HepG2 (cell line): Measurements from ENCODE around the gene CENPB. TPM values are rescaled to one million over a fixed set of nuclear protein-coding genes. Genes with fewer than 3 reads are reported as not detected.

Experiments
- ATAC-seq: fragments of 200-7000 bp; cut with Tn5 transposase; 3 replicates; pipeline ENCODE4 v1.9.1; 2020; ENCODE audit warnings: mild to moderate bottlenecking, moderate library complexity
- BruUV-seq: library from RNA; stranded (reverse); fragments of 400-500 nt; replicated peaks from 2 replicates; lab custom pipeline; 2021; lab: Mats Ljungman, UMichigan
- CTCF ChIA-PET: fragments of 300-600 bp; formaldehyde crosslinking; extraction: SDS; loops from one replicate; lab custom pipeline; 2021; ENCODE audit warnings: low total read pairs, inconsistent platforms, low intra/inter-chr PET ratio; lab: Yijun Ruan, JAX
- POLR2A ChIA-PET: fragments of 350-600 bp; sonication (Branson Sonifier 250); formaldehyde crosslinking; loops from one replicate; lab custom pipeline; 2020; ENCODE audit warnings: antibody characterized with exemption, inconsistent platforms; lab: Yijun Ruan, JAX
- DNase-seq: peaks from one replicate; pipeline ENCODE4 v3.0.0-alpha.2; 2015; ENCODE audit warnings: low spot score
- FAIRE-seq: peaks from 3 replicates; lab custom pipeline; 2011; peaks lifted over from hg19 to GRCh38; lab: Jason Lieb, UNC
- H2AFZ ChIP-seq: one replicate; pipeline ENCODE4 v1.6.1; 2011; ENCODE audit warnings: low read length, inconsistent platforms
- H3K27ac ChIP-seq: fragments of 300-600 bp; 3 replicates; pipeline ENCODE4 v1.8.0; 2011; ENCODE audit warnings: mixed run types, mild to moderate bottlenecking, mixed read lengths, low read length, inconsistent platforms; ENCODE audit not compliant: insufficient read depth; ENCODE audit errors: extremely low read length
- H3K27me3 ChIP-seq, 2 experiments: fragments of 200-600 bp in 1 of 2; 2 replicates in 1 of 2; 3 replicates in 1 of 2; pipeline versions ENCODE4 v1.6.0 to v1.8.0; 2011; ENCODE audit warnings: low read length in 2 of 2, mild to moderate bottlenecking in 2 of 2, moderate library complexity in 2 of 2, inconsistent platforms in 1 of 2; ENCODE audit not compliant: insufficient read depth in 2 of 2, control insufficient read depth in 1 of 2
- H3K36me3 ChIP-seq, 2 experiments: fragments of 200-600 bp in 1 of 2; replicated peaks in 1 of 2; 2 replicates in 1 of 2; 3 replicates in 1 of 2; pipeline versions ENCODE4 v1.5.1 to v1.8.0; 2011; ENCODE audit warnings: low read length in 2 of 2, inconsistent platforms in 1 of 2; ENCODE audit not compliant: insufficient read depth in 2 of 2, control insufficient read depth in 1 of 2
- H3K4me1 ChIP-seq: 2 replicates; pipeline ENCODE4 v1.5.1; 2012; ENCODE audit warnings: low read length, inconsistent platforms; ENCODE audit not compliant: insufficient read depth
- H3K4me2 ChIP-seq: 2 replicates; pipeline ENCODE4 v1.6.0; 2011; ENCODE audit warnings: low read depth, low read length, inconsistent platforms
- H3K4me3 ChIP-seq, 3 experiments: fragments of 200-600 bp in 1 of 3; sonication (generic), shearing (Covaris generic) in 1 of 3; replicated peaks in 1 of 3; 2 replicates each; pipeline ENCODE4 v1.5.1; 2011 to 2016; ENCODE audit warnings: low read length in 3 of 3, inconsistent platforms in 2 of 3, low read depth in 2 of 3, mild to moderate bottlenecking in 2 of 3, control low read depth in 1 of 3, mixed read lengths in 1 of 3; ENCODE audit not compliant: insufficient read depth in 1 of 3
- H3K79me2 ChIP-seq: one replicate; pipeline ENCODE4 v1.6.1; 2011; ENCODE audit warnings: low read length, inconsistent platforms; ENCODE audit not compliant: insufficient read depth
- H3K9ac ChIP-seq: 2 replicates; pipeline ENCODE4 v1.6.0; 2011; ENCODE audit warnings: mild to moderate bottlenecking, low read depth, low read length, inconsistent platforms; ENCODE audit not compliant: insufficient read depth
- H3K9me3 ChIP-seq: 2 replicates; pipeline ENCODE4 v1.5.1; 2012; ENCODE audit warnings: mild to moderate bottlenecking, low read length
- H4K20me1 ChIP-seq: 2 replicates; pipeline ENCODE4 v1.6.0; 2011; ENCODE audit warnings: inconsistent platforms, mild to moderate bottlenecking, low read length, moderate library complexity; ENCODE audit not compliant: insufficient read depth
- BHLHE40 ChIP-seq: IDR thresholded peaks from 2 replicates; pipeline ENCODE4 v1.6.1; 2011; ENCODE audit warnings: low read length, improper control_type of control experiment
- GATAD2A ChIP-seq: IDR thresholded peaks from 2 replicates; pipeline ENCODE4 v1.6.1; 2016
- REST ChIP-seq, 2 experiments: IDR thresholded peaks; 2 replicates each; pipeline ENCODE4 v1.6.1; 2011 to 2012; ENCODE audit warnings: low read length in 2 of 2, borderline replicate concordance in 1 of 2, low read depth in 1 of 2, mild to moderate bottlenecking in 1 of 2, moderate library complexity in 1 of 2
- SALL1 ChIP-seq: sonication (generic); formaldehyde crosslinking; IDR thresholded peaks from 2 replicates; pipeline ENCODE4 v1.8.0; 2022; ENCODE audit warnings: mild to moderate bottlenecking, missing genetic modification reagents
- SP4 ChIP-seq: sonication (generic); formaldehyde crosslinking; IDR thresholded peaks from 2 replicates; pipeline ENCODE4 v1.8.1; 2023; ENCODE audit warnings: mild to moderate bottlenecking, missing genetic modification reagents
- SP5 ChIP-seq: IDR thresholded peaks from 2 replicates; pipeline ENCODE4 v1.6.1; 2016; ENCODE audit warnings: low read depth, borderline replicate concordance
- STAG1 ChIP-seq: sonication (generic); formaldehyde crosslinking; IDR thresholded peaks from 2 replicates; pipeline ENCODE4 v1.4.0; 2020; ENCODE audit warnings: missing genetic modification reagents
- YEATS4 ChIP-seq: sonication (generic); formaldehyde crosslinking; IDR thresholded peaks from 2 replicates; pipeline ENCODE4 v1.4.0; 2020; ENCODE audit warnings: missing genetic modification reagents, borderline replicate concordance
- ZNF354B ChIP-seq: sonication (generic); formaldehyde crosslinking; IDR thresholded peaks from 2 replicates; pipeline ENCODE4 v1.8.0; 2022; ENCODE audit warnings: mild to moderate bottlenecking, missing genetic modification reagents
- ZNF598 ChIP-seq: sonication (generic); formaldehyde crosslinking; IDR thresholded peaks from 2 replicates; pipeline ENCODE4 v1.5.1; 2020; ENCODE audit warnings: mild to moderate bottlenecking, missing genetic modification reagents, borderline replicate concordance
- ZNF883 ChIP-seq: sonication (generic); formaldehyde crosslinking; IDR thresholded peaks from 2 replicates; pipeline ENCODE4 v1.5.1; 2020; ENCODE audit warnings: mild to moderate bottlenecking, missing genetic modification reagents; ENCODE audit errors: not compliant biosample characterization
- WGBS: methylation state at CpG from one replicate; pipeline ENCODE4 v1.1.6; 2017; ENCODE audit warnings: low lambda C conversion rate; 5-methylcytosine and 5-hydroxymethylcytosine counted together
- in situ Hi-C: cut with HindIII; loops from 2 replicates; pipeline ENCODE4 v1.10.0; 2017; ENCODE audit warnings: low pct_unique_long_range_greater_than_20kb; ENCODE audit not compliant: extremely low pct_ligation_motif_present
- intact Hi-C: fragments of 100-400 bp; cut with micrococcal nuclease; formaldehyde crosslinking; loops from one replicate; pipeline ENCODE4 v1.10.0; 2022; ENCODE audit not compliant: unreplicated experiment
- polyA plus RNA-seq, 8 experiments: library from polyadenylated mRNA; depleted of rRNA in 3 of 8; stranded (reverse) in 7 of 8; unstranded in 1 of 8; fragments of >200 nt; fragmentation: Illumina TruSeq in 4 of 8; extraction: Trizol in 4 of 8; gene quantifications; 2 replicates each; pipeline versions ENCODE4 v1.2.1 to v1.2.3, GENCODE V29; 2011 to 2016; ENCODE audit warnings: low read depth in 4 of 8, missing spikeins in 1 of 8, mixed read lengths in 1 of 8; ENCODE audit not compliant: insufficient read depth in 1 of 8
- total RNA-seq, 5 experiments: library from RNA; depleted of rRNA; stranded (reverse); fragments of >200 nt; fragmentation: Illumina TruSeq; extraction: Trizol; gene quantifications; 2 replicates each; pipeline ENCODE4 v1.2.3, GENCODE V29; 2016; ENCODE audit warnings: low read depth in 1 of 5
- TF ChIP-seq, protein P1 (sequence below): IDR thresholded peaks from 2 replicates; pipeline ENCODE4 v1.6.1; 2018; ENCODE audit warnings: missing genetic modification reagents

Gene CENPB
- total and polyA plus RNA-seq, 2 of the 13 experiments (the other 11 are each of a cell fraction or from before 2014, with no cell fraction given) = 10.4 to 54.5 TPM

DNA sequence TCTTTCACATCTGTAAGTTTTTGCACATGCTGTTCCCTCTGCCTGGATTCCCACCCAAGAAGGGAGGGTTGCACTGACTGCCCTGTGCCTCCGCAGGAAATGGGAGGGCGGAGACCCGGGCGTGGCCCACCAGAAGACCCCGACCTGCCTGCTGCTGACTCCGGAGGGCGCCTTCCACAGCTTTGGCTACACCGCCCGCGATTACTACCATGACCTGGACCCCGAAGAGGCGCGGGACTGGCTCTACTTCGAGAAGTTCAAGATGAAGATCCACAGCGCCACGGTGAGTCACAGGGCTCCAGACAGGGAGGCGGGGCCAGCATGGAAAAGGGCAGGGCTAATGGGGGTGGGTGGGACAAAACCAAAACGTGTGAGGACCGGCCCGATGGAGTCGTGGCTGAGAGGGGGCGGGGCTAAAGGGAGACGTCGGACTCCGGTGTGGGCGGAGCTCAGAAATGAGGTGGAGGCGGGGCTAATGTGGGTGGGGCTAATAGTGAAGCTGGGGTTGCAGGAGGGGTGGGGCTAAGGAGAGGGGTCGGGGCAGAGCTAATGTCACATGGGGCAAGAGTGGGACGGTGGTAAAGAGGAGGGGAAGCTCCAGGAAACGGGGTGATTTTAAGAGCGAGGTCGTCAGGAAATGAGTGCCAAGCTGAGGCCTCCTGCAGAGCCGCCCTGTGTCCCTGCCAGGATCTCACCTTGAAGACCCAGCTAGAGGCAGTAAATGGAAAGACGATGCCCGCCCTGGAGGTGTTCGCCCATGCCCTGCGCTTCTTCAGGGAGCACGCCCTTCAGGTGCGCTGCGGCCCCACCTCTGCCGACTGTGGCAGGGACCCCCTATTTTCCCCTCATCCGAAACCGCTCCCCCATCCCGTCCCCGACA is 41.5 kb downstream of the CENPB start:
- WGBS = 27% methylated on average over 45 of the region's 45 CpGs
- Histone ChIP-seq H4K20me1 (no peaks in the 10 kb centered on the region), H3K27ac (no peak overlapping the region), H3K79me2 (no peaks in the 10 kb centered on the region), H2AFZ (no peak overlapping the region), H3K27me3 (peaks cover 10 to 47% of the 10 kb centered on the region in 2 experiments; a peak in 4 of 5 replicates), H3K9ac (no peak overlapping the region), H3K36me3 (no peaks in the 10 kb centered on the region), H3K4me3 (peak overlapping the region; percentile 29 to 64 (median 32)), H3K4me1 (peaks cover 61% of the 10 kb centered on the region), H3K4me2 (peak overlapping the region; percentile 69), H3K9me3 (no peaks in the 10 kb centered on the region)
- intact Hi-C loops = no loop called here
- in situ Hi-C loops = no loop called here
- FAIRE-seq = no peak
- ChIA-PET POLR2A (interaction anchor here (0.6 to 2.3 kb wide), 10 partner anchors 9 to 86 kb away, joined by 3 to 10 read pairs (median 4); partner anchors contain the start of genes ADISSP, AP5S1 and SPEF1), CTCF (no interaction called here)
- no TSS peak for BruUV-seq
- peak; percentile 16 for ATAC-seq
- peak; percentile 74 for DNase-seq
- TF ChIP-seq SALL1 (CRISPR knock-in tag) = peak; percentile 6; the same call in 1 of the 2 replicates
- TF ChIP-seq, protein P1, sequence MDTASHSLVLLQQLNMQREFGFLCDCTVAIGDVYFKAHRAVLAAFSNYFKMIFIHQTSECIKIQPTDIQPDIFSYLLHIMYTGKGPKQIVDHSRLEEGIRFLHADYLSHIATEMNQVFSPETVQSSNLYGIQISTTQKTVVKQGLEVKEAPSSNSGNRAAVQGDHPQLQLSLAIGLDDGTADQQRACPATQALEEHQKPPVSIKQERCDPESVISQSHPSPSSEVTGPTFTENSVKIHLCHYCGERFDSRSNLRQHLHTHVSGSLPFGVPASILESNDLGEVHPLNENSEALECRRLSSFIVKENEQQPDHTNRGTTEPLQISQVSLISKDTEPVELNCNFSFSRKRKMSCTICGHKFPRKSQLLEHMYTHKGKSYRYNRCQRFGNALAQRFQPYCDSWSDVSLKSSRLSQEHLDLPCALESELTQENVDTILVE (CRISPR knock-in tag) = no peak
- TF ChIP-seq YEATS4 (CRISPR knock-in tag) = 0 out of 2 replicates have a peak, but pooled peaks have one; percentile 15
- TF ChIP-seq ZNF354B = no peak
- peak; percentile 20; the same call in 1 of the 2 replicates for TF ChIP-seq SP5 (CRISPR knock-in tag)
- 0 out of 2 replicates have a peak, but pooled peaks have one; percentile 32 for TF ChIP-seq GATAD2A (CRISPR knock-in tag)
- TF ChIP-seq ZNF883 (CRISPR knock-in tag) = peak; percentile 23
- 0 out of 2 replicates have a peak, but pooled peaks have one; percentile 17 for TF ChIP-seq ZNF598 (CRISPR knock-in tag)
- TF ChIP-seq REST (IDR thresholded peaks at IDR 0.05; ENCODE audit: borderline replicate concordance in 1 of 2, low read depth in 1 of 2, low read length in 2 of 2) = no peak
- no peak for TF ChIP-seq STAG1
- 0 out of 2 replicates have a peak, but pooled peaks have one; percentile 22 for TF ChIP-seq BHLHE40
- peak; percentile 66; the same call in 1 of the 2 replicates for TF ChIP-seq SP4 (CRISPR knock-in tag)
